Panc1 (cell line): Measurements from ENCODE around the gene BRMS1L. TPM values are rescaled to one million over a fixed set of nuclear protein-coding genes. Genes with fewer than 3 reads are reported as not detected.

Source experiments
- ATAC-seq: fragments of 200-7000 bp; cut with Tn5 transposase; 2 replicates; pipeline ENCODE4 v1.9.1; 2020; ENCODE audit warnings: mild to moderate bottlenecking, moderate library complexity
- BruUV-seq: library from RNA; stranded (reverse); fragments of 400-500 nt; replicated peaks from 2 replicates; lab custom pipeline; 2021; lab: Mats Ljungman, UMichigan
- CTCF ChIA-PET: fragments of 300-600 bp; sonication (Branson Sonifier 250); formaldehyde crosslinking; loops from one replicate; lab custom pipeline; 2022; ENCODE audit warnings: antibody characterized with exemption; lab: Charles Lee
- POLR2A ChIA-PET: fragments of 300-600 bp; sonication (Branson Sonifier 250); formaldehyde crosslinking; loops from one replicate; lab custom pipeline; 2022; ENCODE audit warnings: antibody characterized with exemption; lab: Charles Lee
- DNase-seq: peaks from one replicate; pipeline ENCODE4 v3.0.0-alpha.2; 2010; ENCODE audit warnings: low read depth, low spot score
- H3K27ac ChIP-seq: 2 replicates; pipeline ENCODE4 v1.5.1; 2011; ENCODE audit warnings: mild to moderate bottlenecking, low read length, inconsistent platforms
- H3K27me3 ChIP-seq: fragments of 200-500 bp; sonication (Bioruptor generic); 2 replicates; pipeline ENCODE4 v1.6.0; 2014; ENCODE audit warnings: low read length, inconsistent platforms; ENCODE audit not compliant: control insufficient read depth, insufficient read depth
- H3K36me3 ChIP-seq: fragments of 200-500 bp; sonication (Bioruptor generic); 2 replicates; pipeline ENCODE4 v1.5.1; 2014; ENCODE audit warnings: inconsistent platforms, mild to moderate bottlenecking, low read length, moderate library complexity; ENCODE audit not compliant: control insufficient read depth, insufficient read depth
- H3K4me1 ChIP-seq: 2 replicates; pipeline ENCODE4 v1.5.1; 2011; ENCODE audit warnings: inconsistent platforms, mild to moderate bottlenecking, low read length, moderate library complexity; ENCODE audit not compliant: control insufficient read depth, insufficient read depth
- H3K4me3 ChIP-seq, 2 experiments: 2 replicates each; pipeline ENCODE4 v1.5.1; 2011 to 2012; ENCODE audit warnings: low read depth in 2 of 2, low read length in 2 of 2, mild to moderate bottlenecking in 2 of 2, inconsistent platforms in 1 of 2, moderate library complexity in 1 of 2
- H3K9me3 ChIP-seq: fragments of 200-500 bp; sonication (Bioruptor generic); 2 replicates; pipeline ENCODE4 v1.5.1; 2014; ENCODE audit warnings: low read depth, mild to moderate bottlenecking, inconsistent platforms, low read length, moderate library complexity; ENCODE audit not compliant: control insufficient read depth, insufficient read depth
- CTCF ChIP-seq: fragments of 450-650 bp; IDR thresholded peaks from 2 replicates; pipeline ENCODE4 v1.5.1; 2017; ENCODE audit warnings: mild to moderate bottlenecking
- POLR2AphosphoS5 ChIP-seq: IDR thresholded peaks from 2 replicates; pipeline ENCODE4 v1.6.1; 2012; ENCODE audit warnings: mild to moderate bottlenecking, low read depth, low read length, moderate library complexity
- SIN3A ChIP-seq: IDR thresholded peaks from 2 replicates; pipeline ENCODE4 v1.6.1; 2012; ENCODE audit warnings: low read depth, mild to moderate bottlenecking, low read length, moderate library complexity, borderline replicate concordance; ENCODE audit not compliant: insufficient read depth
- TCF7L2 ChIP-seq: IDR thresholded peaks from 2 replicates; pipeline ENCODE4 v1.6.1; 2011; ENCODE audit warnings: mild to moderate bottlenecking, low read depth, low read length, inconsistent platforms
- in situ Hi-C: cut with HindIII; loops from 2 replicates; pipeline ENCODE4 v1.10.0; 2016; ENCODE audit warnings: low sequenced_read_pairs, low pct_unique_long_range_greater_than_20kb
- intact Hi-C: fragments of 100-400 bp; cut with micrococcal nuclease; formaldehyde crosslinking; loops from one replicate; pipeline ENCODE4 v1.10.0; 2022; ENCODE audit not compliant: unreplicated experiment
- total RNA-seq: library from RNA; stranded (reverse); gene quantifications from one replicate; pipeline ENCODE4 v1.2.1, GENCODE V29; 2021; ENCODE audit not compliant: unreplicated experiment
- TF ChIP-seq, protein P1 (sequence below), 2 experiments: IDR thresholded peaks; 2 replicates each; pipeline ENCODE4 v1.6.1; 2011 to 2012; ENCODE audit warnings: low read depth in 2 of 2, control low read depth in 1 of 2, low read length in 1 of 2, mild to moderate bottlenecking in 1 of 2, moderate library complexity in 1 of 2; ENCODE audit not compliant: insufficient read depth in 1 of 2

BRMS1L gene
- total RNA-seq, 1 experiment from 2014 or later, result 10.5 TPM

DNA sequence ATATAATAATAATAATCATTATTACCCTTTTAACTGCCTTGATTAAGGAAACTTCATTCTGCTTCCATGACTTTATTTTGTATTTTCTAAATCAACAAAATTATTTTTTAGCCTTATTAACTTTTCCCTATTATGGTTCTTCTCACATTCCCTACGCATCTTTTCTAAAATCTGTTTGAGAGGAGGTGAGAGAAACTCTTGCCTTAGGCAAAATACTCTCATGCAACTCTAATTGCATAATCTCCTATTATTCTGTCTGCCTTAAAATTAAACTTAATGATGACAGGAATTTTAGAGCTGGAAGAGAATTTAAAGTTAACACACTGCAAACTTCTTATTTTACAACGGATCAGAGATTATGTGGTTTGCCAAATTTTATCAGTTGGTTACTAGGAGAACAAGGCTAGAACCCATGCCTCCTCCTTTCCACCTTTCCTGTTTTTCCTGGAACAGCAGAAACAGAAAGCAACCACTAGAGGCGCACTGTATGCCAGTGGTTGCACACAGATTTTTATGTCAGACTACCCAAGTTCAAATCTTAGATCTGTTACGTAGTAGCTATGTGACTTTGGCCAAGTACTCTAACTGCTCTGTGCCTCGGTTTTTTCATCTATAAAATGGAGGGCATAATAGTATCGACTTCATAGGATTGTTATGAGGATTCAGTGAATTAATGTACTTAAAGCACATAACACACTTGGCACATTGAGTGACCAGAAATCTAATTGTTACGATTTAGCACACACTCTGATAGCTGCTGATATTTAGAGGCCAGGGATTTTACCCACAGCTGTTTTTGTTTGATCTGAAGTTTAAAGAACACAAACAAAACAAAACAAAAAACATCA, 4.3 kb upstream of the BRMS1L start:
- CTCF ChIA-PET, result no interaction called here
- DNase-seq, result peak; percentile 52
- BruUV-seq, result no TSS peak

DNA sequence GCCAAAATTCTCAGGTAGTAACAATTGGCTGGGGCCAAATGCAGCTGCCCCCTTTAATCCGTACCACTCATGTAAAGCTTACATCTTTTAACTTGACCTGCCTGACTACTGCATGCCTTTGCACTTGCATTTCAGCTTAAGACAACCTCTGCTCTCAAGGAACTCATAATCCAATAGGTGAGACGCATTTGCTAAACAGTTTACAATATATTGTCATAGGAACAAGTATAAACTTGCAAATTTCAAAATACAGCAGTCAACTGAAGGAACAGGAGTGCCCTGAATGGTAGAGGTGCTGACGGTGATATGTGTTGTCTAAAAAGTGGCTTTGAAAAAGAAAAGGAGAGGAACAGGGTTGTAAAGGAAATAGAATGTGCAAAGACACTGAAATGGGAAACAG, 3.6 kb upstream of the BRMS1L start:
- CTCF ChIA-PET, result no interaction called here
- no peak for ATAC-seq
- intact Hi-C loops, result no loop called here

More for the DNA sequence above, 4.3 kb upstream of the BRMS1L start:
- no peak for ATAC-seq
- intact Hi-C loops, result no loop called here
- in situ Hi-C loops, result no loop called here
- no peak overlapping the region for H3K4me3 ChIP-seq
- no peaks in the 10 kb centered on the region for H3K9me3 ChIP-seq
- no peaks in the 10 kb centered on the region for H3K4me1 ChIP-seq
- TF ChIP-seq POLR2AphosphoS5 (no peak), CTCF (peak; percentile 87), SIN3A (no peak), TCF7L2 (no peak)
- TF ChIP-seq, protein P1, sequence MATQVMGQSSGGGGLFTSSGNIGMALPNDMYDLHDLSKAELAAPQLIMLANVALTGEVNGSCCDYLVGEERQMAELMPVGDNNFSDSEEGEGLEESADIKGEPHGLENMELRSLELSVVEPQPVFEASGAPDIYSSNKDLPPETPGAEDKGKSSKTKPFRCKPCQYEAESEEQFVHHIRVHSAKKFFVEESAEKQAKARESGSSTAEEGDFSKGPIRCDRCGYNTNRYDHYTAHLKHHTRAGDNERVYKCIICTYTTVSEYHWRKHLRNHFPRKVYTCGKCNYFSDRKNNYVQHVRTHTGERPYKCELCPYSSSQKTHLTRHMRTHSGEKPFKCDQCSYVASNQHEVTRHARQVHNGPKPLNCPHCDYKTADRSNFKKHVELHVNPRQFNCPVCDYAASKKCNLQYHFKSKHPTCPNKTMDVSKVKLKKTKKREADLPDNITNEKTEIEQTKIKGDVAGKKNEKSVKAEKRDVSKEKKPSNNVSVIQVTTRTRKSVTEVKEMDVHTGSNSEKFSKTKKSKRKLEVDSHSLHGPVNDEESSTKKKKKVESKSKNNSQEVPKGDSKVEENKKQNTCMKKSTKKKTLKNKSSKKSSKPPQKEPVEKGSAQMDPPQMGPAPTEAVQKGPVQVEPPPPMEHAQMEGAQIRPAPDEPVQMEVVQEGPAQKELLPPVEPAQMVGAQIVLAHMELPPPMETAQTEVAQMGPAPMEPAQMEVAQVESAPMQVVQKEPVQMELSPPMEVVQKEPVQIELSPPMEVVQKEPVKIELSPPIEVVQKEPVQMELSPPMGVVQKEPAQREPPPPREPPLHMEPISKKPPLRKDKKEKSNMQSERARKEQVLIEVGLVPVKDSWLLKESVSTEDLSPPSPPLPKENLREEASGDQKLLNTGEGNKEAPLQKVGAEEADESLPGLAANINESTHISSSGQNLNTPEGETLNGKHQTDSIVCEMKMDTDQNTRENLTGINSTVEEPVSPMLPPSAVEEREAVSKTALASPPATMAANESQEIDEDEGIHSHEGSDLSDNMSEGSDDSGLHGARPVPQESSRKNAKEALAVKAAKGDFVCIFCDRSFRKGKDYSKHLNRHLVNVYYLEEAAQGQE (IDR thresholded peaks at IDR 0.05; ENCODE audit: insufficient read depth in 1 of 2, low read depth in 2 of 2, low read length in 1 of 2), result no peak
- H3K27ac ChIP-seq, result no peak overlapping the region
- POLR2A ChIA-PET, result interaction anchor here (0.7 kb wide), 1 partner anchor 12 kb away, joined by 3 read pairs; no protein-coding TSS in a partner anchor
- H3K27me3 ChIP-seq, result no peaks in the 10 kb centered on the region
- H3K36me3 ChIP-seq, result no peaks in the 10 kb centered on the region

More for the DNA sequence above, 3.6 kb upstream of the BRMS1L start:
- Histone ChIP-seq H3K36me3 (no peaks in the 10 kb centered on the region), H3K27ac (no peak overlapping the region), H3K4me1 (peaks cover 3% of the 10 kb centered on the region), H3K27me3 (no peaks in the 10 kb centered on the region), H3K9me3 (no peaks in the 10 kb centered on the region), H3K4me3 (no peak overlapping the region)
- POLR2A ChIA-PET, result no interaction called here
- no TSS peak for BruUV-seq
- TF ChIP-seq CTCF (no peak), SIN3A (no peak), POLR2AphosphoS5 (no peak), TCF7L2 (no peak)
- TF ChIP-seq, protein P1 (IDR thresholded peaks at IDR 0.05; ENCODE audit: insufficient read depth in 1 of 2, low read depth in 2 of 2, low read length in 1 of 2), result no peak
- in situ Hi-C loops, result no loop called here
- DNase-seq, result no peak
